Motor neuron (in vitro differentiated cells): ENCODE measurements around the gene SLC5A10. TPM values are rescaled to one million over a fixed set of nuclear protein-coding genes. Genes with fewer than 3 reads are reported as not detected.
A peak's percentile ranks its signal among the peaks of the same experiment; 100 is the strongest.
"Not testable (repeated sequence)": the region's sequence is repeated elsewhere in the genome, so short reads cannot be mapped to it uniquely, and the experiment has no call there.

ENCODE experiments used
- ATAC-seq, 8 experiments: fragments of 200-7000 bp; cut with Tn5 transposase; replicated peaks in 6 of 8; 2 replicates each; pipeline ENCODE4 v1.8.0; 2021; ENCODE audit warnings: mild to moderate bottlenecking in 8 of 8, moderate library complexity in 8 of 8
- H3K27ac ChIP-seq, 2 donors: fragments of 250-450 bp; sonication (Bioruptor Pico); 2 replicates each; pipeline ENCODE4 v1.9.0; 2021; ENCODE audit warnings: antibody characterized with exemption in 2 of 2, mild to moderate bottlenecking in 2 of 2, moderate library complexity in 1 of 2
- H3K4me1 ChIP-seq, 2 donors: fragments of 250-450 bp; sonication (Bioruptor Pico); replicated peaks in 1 of 2; 2 replicates each; pipeline ENCODE4 v1.6.1; 2021; ENCODE audit warnings: antibody characterized with exemption in 2 of 2, mild to moderate bottlenecking in 2 of 2, moderate library complexity in 1 of 2
- H3K4me3 ChIP-seq, 5 donors: fragments of 250-450 bp; sonication (Bioruptor Pico); 2 replicates each; pipeline ENCODE4 v1.9.0; 2021; ENCODE audit warnings: antibody characterized with exemption in 5 of 5, mild to moderate bottlenecking in 5 of 5, moderate library complexity in 4 of 5
- WGBS, 10 experiments: fragments of 450-650 bp; shearing (Covaris generic); methylation state at CpG; one replicate each; pipeline ENCODE4 v1.0.0; 2022; 5-methylcytosine and 5-hydroxymethylcytosine counted together
- in situ Hi-C, 9 experiments: fragments of 400-800 bp; cut with MboI; loops; one replicate each; pipeline ENCODE4 v1.15.0; 2021; ENCODE audit warnings: low sequenced_read_pairs in 9 of 9, low pct_unique_long_range_greater_than_20kb in 2 of 9; ENCODE audit not compliant: unreplicated experiment in 9 of 9
- total RNA-seq, 8 experiments: library from RNA; unstranded; fragments of 300-600 nt; gene quantifications; 2 replicates each; pipeline versions ENCODE4 v1.2.3 to v1.2.4, GENCODE V29; 2022

The SLC5A10 gene
- total RNA-seq, 8 experiments from 2014 or later: 0.09 to 0.76 (median 0.45) TPM; not detected in 3

DNA sequence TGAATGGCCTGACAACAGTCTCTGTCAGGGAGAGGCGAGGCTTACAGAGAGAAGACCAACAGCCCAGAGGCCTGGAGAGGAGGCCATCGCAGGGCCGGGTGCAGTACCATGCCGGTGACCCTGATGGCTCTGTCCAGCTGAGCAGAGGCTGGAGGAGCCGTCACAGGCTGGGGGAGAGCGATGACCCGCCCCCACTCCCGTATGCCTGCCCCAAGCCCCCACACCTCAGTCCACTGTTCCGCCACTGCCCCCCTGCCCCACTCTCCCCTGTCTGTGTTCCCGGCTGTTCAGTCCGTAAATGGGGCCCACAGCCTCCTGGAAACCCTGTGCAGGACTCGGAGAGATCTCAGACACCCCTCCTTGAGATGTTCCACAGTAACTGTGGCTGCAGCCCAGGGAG, 65.4 kb downstream of the SLC5A10 start:
- Histone ChIP-seq H3K4me3 (no peak overlapping the region), H3K4me1 (peaks cover 0 to 5% of the 10 kb centered on the region in 2 donors), H3K27ac (no peak overlapping the region)
- ATAC-seq: no peak
- WGBS, 10 experiments: 40 to 60% methylated on average over 1 to 2 of the region's 12 CpGs; no CpG with 5 or more reads in 8 of the 10 experiments
- in situ Hi-C loops: no loop called here

DNA sequence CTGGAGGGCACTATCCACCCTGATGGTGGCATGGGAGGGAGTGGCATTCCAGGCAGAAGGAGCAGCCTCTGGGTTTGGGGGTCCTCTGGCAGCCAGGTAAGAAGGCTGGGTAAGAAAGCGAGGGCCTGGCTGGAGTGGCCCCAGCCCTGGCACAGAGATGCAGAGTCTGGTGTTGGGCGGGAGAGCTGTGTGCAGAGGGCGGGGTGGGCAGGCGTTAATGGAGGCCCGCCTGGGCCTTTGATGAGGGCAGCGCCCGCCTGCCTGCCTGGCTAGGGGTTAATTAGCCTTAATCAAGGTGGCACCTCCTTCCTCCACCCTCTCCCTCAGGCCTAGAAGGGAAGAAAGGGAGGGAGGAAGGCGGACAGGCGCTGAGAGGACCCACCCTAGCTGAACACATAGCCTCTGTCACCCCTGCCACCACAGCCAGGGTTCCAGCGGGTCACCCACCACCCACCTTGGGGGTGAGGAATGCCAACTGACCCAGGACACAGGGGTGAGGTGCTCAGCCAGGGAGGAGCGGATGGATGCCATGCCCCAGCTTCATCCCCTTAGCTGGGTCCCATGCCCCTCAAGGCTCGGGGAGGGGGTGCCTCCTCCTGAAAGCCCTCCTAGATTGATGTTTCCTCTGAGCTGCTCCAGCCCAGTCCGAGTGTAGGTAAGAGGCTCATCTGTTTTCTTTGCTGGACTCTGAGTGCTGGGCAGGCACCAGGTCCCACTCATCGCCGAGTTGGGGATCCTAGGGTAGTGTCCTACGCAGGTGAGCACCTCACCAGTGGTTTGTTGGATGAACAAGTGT, 66.0 kb downstream of the SLC5A10 start:
- in situ Hi-C loops: no loop called here
- no peak for ATAC-seq
- Histone ChIP-seq H3K27ac (no peak overlapping the region), H3K4me1 (peaks cover 0 to 5% of the 10 kb centered on the region in 2 donors), H3K4me3 (no peak overlapping the region)
- 58 to 72% methylated on average over 2 to 9 of the region's 16 CpGs; no CpG with 5 or more reads in 8 of the 10 experiments for WGBS, 10 experiments

DNA sequence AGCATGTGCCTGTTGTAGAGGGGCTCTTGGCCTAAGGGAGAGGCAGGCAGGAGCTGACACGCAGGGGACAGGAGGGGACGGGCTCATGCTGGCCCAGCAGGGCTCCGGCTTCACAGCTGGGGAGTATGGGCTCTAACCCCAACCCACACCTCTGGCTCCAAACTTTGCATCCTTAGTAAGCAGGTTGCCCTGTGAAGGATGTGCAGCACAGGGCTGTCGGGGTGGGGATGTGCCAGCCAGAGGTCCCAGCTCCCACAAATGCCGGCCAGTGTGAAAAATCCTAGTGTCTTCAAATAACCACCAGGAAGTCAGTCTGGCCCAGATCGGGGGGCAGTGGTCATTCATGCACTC, 66.6 kb downstream of the SLC5A10 start:
- no peak overlapping the region for H3K4me3 ChIP-seq
- peaks cover 0 to 5% of the 10 kb centered on the region in 2 donors for H3K4me1 ChIP-seq
- H3K27ac ChIP-seq: no peak overlapping the region
- 60 to 84% (median 67%) methylated on average over 1 to 3 of the region's 6 CpGs; no CpG with 5 or more reads in 5 of the 10 experiments for WGBS, 10 experiments
- no peak for ATAC-seq
- in situ Hi-C loops: no loop called here

DNA sequence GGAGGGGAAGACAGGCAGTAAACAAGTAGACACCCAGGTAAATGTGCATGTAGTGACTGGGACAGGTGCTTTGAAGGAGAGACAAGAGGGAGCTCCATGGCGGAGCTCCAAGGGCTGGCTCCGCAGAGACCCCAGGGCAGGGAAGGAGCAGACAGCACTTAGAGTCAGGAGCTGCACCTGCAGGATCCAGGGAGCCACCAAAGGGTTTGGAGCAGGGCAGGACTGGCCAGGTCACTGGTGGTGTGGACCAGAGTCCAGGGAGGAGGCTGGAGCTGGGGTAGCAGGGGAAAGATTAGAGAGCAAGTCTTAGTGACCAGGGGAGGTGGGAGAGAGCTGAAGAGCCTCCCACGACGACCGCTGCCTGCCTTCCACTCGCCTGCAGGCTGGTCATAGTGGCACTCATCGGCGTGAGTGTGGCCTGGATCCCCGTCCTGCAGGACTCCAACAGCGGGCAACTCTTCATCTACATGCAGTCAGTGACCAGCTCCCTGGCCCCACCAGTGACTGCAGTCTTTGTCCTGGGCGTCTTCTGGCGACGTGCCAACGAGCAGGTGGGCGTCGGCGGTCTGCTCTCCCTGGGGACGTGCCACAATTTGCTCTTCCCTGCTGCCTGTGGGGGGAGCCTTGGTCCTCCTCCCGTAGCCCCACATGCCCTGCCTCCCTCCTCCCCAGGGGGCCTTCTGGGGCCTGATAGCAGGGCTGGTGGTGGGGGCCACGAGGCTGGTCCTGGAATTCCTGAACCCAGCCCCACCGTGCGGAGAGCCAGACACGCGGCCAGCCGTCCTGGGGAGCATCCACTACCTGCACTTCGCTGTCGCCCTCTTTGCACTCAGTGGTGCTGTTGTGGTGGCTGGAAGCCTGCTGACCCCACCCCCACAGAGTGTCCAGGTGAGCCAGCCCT, 67.3 kb downstream of the SLC5A10 start:
- peak in 6 of 8 experiments; percentile 37 to 66 (median 48) for ATAC-seq
- in situ Hi-C loops: no loop called here
- no peak overlapping the region for H3K27ac ChIP-seq
- whole genome bisulfite sequencing, 10 experiments: 50 to 94% (median 67%) methylated on average over 2 to 11 of the region's 27 CpGs; no CpG with 5 or more reads in 6 of the 10 experiments
- H3K4me1 ChIP-seq: peaks cover 0 to 5% of the 10 kb centered on the region in 2 donors
- H3K4me3 ChIP-seq: no peak overlapping the region

DNA sequence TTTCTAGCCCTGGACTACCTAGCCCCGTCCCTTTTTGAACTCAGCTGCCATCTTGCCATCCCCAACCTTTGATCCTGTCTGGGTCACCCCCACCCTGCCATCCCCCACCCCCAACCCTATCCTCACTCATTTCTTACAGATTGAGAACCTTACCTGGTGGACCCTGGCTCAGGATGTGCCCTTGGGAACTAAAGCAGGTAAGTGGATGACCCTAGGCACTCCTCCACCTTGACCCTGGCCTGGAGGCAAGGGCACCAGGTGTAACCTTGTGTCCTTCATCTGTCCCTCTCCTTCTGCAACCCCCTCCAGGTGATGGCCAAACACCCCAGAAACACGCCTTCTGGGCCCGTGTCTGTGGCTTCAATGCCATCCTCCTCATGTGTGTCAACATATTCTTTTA, 68.1 kb downstream of the SLC5A10 start:
- Histone ChIP-seq H3K27ac (no peak overlapping the region), H3K4me3 (no peak overlapping the region), H3K4me1 (peaks cover 0 to 5% of the 10 kb centered on the region in 2 donors)
- WGBS, 10 experiments: 40 to 90% methylated on average over 1 to 2 of the region's 3 CpGs; no CpG with 5 or more reads in 8 of the 10 experiments
- ATAC-seq: no peak
- in situ Hi-C loops: no loop called here

DNA sequence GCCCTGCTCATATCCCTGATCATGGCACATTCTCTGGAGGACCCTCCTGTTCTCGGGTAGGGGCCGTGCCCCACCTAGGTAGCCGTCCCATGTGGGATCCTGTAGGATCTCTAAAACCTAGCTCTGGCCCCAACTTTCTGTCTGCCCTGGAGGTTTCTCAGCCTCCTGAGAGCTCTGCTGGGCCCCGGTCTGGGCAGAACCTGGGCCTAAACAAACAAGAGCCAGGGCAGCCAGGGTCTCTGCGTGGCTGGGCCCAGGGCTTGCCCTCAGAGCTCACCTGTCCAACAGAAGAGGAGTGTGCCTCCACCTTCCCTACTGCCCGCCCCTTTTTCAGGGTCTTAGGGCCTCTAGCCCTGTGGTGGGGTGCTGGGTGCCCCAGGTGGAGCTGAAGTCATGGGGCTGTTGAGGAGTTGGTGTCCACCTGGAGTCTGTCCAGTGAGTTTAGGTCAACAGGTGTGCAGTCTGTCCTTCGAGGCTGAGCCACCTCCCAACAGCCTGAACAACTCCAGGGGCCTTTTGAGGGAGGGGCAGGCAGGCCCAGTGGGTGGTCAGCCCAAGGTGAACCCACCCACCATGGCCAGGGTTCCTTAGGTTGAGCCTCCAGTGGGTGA, 69.2 kb downstream of the SLC5A10 start:
- H3K4me3 ChIP-seq, ATAC-seq, in situ Hi-C loops, H3K4me1 ChIP-seq, H3K27ac ChIP-seq: not testable (repeated sequence)
- WGBS, 10 experiments: 100% methylated on average over 1 of the region's 7 CpGs; no CpG with 5 or more reads in 9 of the 10 experiments

DNA sequence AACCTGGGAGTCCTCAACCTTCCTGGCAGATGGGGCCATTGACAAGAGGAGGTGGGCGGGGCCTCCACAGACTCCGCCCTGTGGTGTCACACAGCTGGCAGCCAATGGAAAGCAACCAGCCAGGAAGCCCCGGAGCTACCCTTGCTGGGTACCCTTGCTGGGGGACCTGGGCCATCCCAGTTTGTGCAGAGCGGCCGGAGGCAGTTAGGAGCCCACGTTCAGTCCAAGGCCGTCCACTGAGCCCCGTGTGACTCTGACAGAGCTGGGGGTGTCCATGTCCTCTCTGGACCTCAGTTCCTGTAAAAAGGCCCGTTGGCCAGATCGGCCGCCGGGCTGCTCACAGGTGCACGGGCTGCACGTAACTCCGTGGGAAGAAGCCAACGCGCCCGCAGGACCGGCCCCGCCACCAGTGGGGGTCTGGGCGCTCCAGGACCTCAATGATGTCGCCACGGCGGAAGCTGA, 69.7 kb downstream of the SLC5A10 start:
- peak in 1 of 8 experiments; percentile 44 for ATAC-seq
- H3K4me3 ChIP-seq: no peak overlapping the region
- H3K4me1 ChIP-seq: peaks cover 0 to 5% of the 10 kb centered on the region in 2 donors
- H3K27ac ChIP-seq: no peak overlapping the region
- 97 to 100% methylated on average over 3 to 8 of the region's 24 CpGs; no CpG with 5 or more reads in 8 of the 10 experiments for WGBS, 10 experiments
- in situ Hi-C loops: no loop called here

DNA sequence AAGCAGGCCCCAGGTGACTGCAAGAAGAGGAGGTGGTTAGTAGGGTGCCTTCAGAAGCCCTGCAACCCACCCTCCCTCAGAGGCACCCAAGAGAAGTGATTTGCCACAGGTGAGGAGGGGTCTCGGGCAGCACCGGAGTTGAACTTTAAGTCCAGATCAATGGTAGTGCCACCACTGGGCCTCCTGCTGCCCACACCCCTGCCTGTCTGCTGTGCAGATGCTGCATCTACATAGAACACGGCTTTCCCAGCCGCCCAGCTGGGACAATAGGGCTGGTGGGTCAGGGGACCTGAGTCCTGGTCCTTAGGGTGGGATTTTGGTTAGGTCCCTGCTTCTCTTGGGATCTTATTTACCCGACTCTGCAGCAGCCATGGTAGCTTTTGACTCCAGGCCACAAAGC, 70.2 kb downstream of the SLC5A10 start:
- Histone ChIP-seq H3K4me1 (peaks cover 0 to 5% of the 10 kb centered on the region in 2 donors), H3K4me3 (no peak overlapping the region), H3K27ac (no peak overlapping the region)
- WGBS, 10 experiments: 67 to 100% (median 94%) methylated on average over 1 to 3 of the region's 5 CpGs; no CpG with 5 or more reads in 6 of the 10 experiments
- ATAC-seq: no peak
- in situ Hi-C loops: no loop called here

DNA sequence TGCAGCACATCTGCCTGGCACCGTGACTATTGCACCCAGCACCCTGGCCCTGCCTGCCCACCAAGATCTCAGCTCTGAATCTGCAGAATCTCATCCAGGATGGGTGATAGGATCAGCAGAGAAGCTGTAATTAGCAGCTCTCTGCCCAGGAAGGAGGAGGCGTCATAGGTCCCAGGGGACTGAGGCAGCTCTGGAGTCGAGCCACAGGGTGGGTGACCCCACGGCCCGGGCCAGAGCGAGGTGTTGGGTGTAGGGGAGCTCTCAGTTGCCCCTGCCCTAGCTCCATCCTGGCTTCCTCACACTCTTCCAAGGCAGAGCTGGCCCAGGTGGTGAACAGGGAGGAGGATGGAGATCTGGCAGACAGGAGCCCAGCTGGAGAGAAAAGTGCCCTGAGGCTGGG, 70.8 kb downstream of the SLC5A10 start:
- Histone ChIP-seq H3K4me1 (peaks cover 0 to 5% of the 10 kb centered on the region in 2 donors), H3K4me3 (no peak overlapping the region), H3K27ac (no peak overlapping the region)
- WGBS, 10 experiments: 80 to 100% (median 100%) methylated on average over 1 to 3 of the region's 6 CpGs; no CpG with 5 or more reads in 6 of the 10 experiments
- no peak for ATAC-seq
- in situ Hi-C loops: no loop called here

DNA sequence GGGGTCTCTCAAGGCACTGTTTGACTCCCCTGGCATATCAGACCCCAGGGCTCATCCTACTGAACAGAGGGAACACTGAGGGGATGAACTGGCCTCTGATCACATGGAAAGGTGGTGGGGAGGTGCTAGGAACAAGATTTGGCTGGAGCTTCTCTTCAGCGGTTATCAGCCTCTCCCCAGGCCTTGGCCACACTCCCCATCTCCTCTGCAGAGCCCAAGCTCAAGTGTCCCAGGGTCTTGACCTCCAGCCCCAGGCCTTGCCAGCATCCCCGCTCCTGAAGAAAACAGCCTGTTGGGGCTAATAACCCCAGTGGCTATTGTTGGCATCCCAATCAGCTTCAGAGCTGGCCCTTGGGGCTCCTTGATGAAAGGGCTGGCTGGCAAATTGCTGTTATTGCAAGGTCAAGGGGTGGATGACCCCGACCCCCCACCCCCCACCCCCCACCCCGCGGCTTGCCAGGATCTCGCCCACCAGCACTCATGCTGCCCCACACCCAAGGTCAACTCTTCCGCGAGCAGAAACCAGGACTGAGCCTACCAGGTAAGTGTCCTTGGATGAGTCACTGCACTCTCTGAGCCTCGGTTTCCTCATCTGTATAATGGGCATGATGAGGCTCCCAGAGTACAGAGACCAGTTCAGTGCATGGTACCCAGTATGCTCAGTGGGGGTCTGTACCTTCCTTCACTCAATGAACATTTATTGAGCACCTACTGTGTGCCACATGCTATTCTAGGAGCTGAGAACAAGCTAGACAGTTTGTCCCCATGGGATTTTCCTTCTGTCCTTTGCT, 71.4 kb downstream of the SLC5A10 start:
- Histone ChIP-seq H3K4me1 (peaks cover 0 to 5% of the 10 kb centered on the region in 2 donors), H3K4me3 (no peak overlapping the region), H3K27ac (no peak overlapping the region)
- in situ Hi-C loops: no loop called here
- WGBS, 10 experiments: 60 to 80% methylated on average over 1 of the region's 9 CpGs; no CpG with 5 or more reads in 8 of the 10 experiments
- ATAC-seq: no peak

DNA sequence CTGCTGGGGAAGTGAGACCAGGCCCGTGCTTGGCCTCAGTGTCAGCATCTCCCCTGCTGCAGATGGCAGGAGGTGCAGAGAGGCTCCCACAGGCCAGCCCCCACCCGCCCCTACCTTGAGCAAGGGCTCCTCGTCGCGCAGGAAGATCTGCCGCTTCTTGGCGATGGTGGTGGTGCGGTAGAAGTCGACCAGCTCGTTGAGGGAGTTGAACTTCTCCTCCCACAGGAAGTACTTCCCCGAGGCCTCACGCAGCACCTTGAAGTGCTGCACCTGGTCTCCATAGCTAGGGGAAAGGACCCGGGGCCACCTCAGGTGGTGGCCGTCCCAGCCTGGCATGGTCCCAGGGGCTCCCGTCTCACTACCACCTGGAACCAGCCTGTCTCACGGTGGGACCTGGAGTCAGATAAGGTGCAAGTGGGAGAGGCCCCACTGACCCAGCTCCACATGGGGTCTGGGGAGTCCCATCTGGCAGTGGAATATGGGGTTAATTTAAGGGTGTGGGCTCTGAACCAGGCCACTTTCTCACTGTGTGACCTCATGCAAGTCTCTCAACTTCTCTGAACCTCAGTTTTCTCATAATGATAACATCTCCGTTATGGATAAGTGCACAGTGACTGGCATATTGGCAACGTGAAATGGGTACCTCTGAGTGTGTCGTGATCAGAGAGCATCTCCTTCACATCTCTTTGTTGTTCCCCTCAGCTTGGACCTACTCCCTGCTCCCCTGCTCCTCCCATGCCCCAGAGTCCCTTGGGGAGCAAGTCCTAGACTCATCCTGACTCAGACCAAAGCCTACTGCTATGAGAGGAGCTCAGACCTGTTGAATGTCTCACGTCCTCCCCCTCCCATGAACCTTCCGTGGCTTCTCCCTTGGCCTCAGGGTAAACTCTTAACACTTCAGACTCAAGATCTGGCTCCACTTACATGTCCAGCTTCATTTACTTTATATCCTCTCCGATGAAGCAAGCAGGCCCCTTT, 72.4 kb downstream of the SLC5A10 start:
- in situ Hi-C loops: no loop called here
- Histone ChIP-seq H3K27ac (no peak overlapping the region), H3K4me1 (peaks cover 0 to 2% of the 10 kb centered on the region in 2 donors), H3K4me3 (no peak overlapping the region)
- 17 to 100% (median 86%) methylated on average over 1 to 5 of the region's 22 CpGs; no CpG with 5 or more reads in 2 of the 10 experiments for WGBS, 10 experiments
- ATAC-seq: peak in 3 of 8 experiments; percentile 26 to 64 (median 55)
